ENCODE results near the gene PAX6. TPM values are rescaled to one million over a fixed set of nuclear protein-coding genes. Genes with fewer than 3 reads are reported as not detected.

The PAX6 gene
- polyA plus RNA-seq, 6 donors from 2014 or later: not detected

- Mint-ChIP-seq H3K9me3 (peaks cover 0 to 41% (median 31%) of the 10 kb centered on the region in 7 donors), H3K36me3 (peaks cover 10 to 50% of the 10 kb centered on the region in 2 donors), H3K4me1 (peaks cover 36 to 50% (median 41%) of the 10 kb centered on the region in 3 donors), H3K27me3 (peaks cover 68 to 77% (median 76%) of the 10 kb centered on the region in 3 donors), H3K4me3 (peak overlapping the region; percentile 76 to 93 (median 88)), H3K27ac (peak overlapping the region in 3 of 6 donors; percentile 77 to 90 (median 87))
- no peak for ATAC-seq (ENCODE audit: low read depth in 2 of 2)
- DNase-seq: no peak
Observed at GRCh38 chr11:31809857-31810778, 1.0 kb downstream of the PAX6 start.

DNA sequence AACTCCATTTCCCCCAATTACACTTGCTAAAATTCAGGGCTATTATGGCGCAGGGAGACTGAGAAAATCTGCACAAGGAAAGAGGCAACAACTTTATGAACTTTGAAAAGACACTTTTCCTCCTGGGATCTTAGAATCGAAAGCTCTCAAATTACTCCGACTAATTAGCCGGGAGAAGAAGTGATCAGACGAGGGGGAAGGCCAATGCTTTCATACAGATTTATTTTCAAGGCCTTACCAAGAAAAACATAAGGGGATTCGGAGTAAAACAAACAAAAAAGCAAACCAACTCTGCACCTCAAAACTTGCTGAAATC, 1.6 kb downstream of the PAX6 start:
- Mint-ChIP-seq H3K36me3 (peaks cover 10 to 51% of the 10 kb centered on the region in 2 donors), H3K27me3 (peaks cover 67 to 75% (median 75%) of the 10 kb centered on the region in 3 donors), H3K9me3 (peaks cover 0 to 42% (median 35%) of the 10 kb centered on the region in 7 donors), H3K27ac (peak overlapping the region in 3 of 6 donors; percentile 58 to 90 (median 64)), H3K4me3 (peak overlapping the region; percentile 44 to 86 (median 80)), H3K4me1 (peaks cover 36 to 48% (median 40%) of the 10 kb centered on the region in 3 donors)
- no peak for ATAC-seq (ENCODE audit: low read depth in 2 of 2)
- no peak for DNase-seq

GRCh38 chr11:31808721-31809540, 2.2 kb downstream of the PAX6 start:
- no peak for DNase-seq
- Mint-ChIP-seq H3K27ac (peak overlapping the region in 2 of 6 donors; percentile 58 to 64), H3K9me3 (peaks cover 3 to 47% (median 41%) of the 10 kb centered on the region in 7 donors), H3K4me3 (peak overlapping the region; percentile 25 to 86 (median 76)), H3K36me3 (peaks cover 10 to 56% of the 10 kb centered on the region in 2 donors), H3K27me3 (peaks cover 68 to 76% (median 76%) of the 10 kb centered on the region in 3 donors), H3K4me1 (peaks cover 42 to 49% (median 46%) of the 10 kb centered on the region in 3 donors)
- ATAC-seq (ENCODE audit: low read depth in 2 of 2): no peak

DNA sequence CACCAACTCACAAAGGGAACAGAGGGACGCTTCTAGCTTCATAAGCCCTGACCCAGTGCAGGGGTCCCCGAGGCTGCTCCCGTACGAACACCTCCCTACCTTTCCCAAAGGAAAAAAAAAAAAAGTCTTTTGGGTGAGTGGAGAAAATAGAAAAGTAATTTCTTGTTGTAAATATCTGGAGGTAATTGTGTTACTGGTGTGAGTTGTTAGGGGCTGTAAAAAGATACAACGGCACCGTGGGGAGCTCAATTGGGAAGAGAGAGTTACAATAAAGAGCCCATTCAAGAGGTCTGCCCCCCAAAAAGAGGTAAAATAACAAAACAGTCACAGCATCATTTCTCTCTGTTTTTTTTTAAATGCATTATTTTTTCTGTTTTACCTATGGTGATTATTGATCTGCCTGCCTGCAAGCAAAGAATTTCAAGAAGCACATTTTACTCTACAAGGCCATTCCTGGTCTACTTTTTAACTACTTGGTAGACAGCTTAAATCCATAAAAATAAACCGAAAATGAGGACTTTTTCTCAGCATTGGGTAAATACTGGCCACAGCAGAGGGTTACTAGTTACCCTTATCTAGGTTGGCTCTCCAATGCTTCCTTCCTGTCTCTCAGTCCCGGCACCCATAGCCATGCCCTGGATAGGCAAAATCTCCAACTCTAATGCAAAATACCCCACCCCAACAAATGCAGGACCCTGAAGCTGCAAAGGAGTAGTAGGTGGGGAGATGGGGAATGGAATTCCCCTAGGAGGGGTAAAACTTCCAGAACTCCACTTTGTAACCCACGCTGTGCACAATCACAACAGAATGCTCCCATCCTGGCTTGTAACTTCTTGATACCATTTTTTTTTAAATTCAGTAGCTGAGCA, 3.1 kb downstream of the PAX6 start:
- Mint-ChIP-seq H3K9me3 (peaks cover 12 to 54% (median 50%) of the 10 kb centered on the region in 7 donors), H3K4me1 (peaks cover 46 to 55% (median 50%) of the 10 kb centered on the region in 3 donors), H3K4me3 (peak overlapping the region in 4 of 8 donors; percentile 28 to 67 (median 38)), H3K36me3 (peaks cover 10 to 65% of the 10 kb centered on the region in 2 donors), H3K27me3 (peaks cover 71 to 85% (median 85%) of the 10 kb centered on the region in 3 donors), H3K27ac (peak overlapping the region in 4 of 6 donors; percentile 10 to 66 (median 37))
- DNase-seq (no peak), ATAC-seq (ENCODE audit: low read depth in 2 of 2) (no peak)

DNA sequence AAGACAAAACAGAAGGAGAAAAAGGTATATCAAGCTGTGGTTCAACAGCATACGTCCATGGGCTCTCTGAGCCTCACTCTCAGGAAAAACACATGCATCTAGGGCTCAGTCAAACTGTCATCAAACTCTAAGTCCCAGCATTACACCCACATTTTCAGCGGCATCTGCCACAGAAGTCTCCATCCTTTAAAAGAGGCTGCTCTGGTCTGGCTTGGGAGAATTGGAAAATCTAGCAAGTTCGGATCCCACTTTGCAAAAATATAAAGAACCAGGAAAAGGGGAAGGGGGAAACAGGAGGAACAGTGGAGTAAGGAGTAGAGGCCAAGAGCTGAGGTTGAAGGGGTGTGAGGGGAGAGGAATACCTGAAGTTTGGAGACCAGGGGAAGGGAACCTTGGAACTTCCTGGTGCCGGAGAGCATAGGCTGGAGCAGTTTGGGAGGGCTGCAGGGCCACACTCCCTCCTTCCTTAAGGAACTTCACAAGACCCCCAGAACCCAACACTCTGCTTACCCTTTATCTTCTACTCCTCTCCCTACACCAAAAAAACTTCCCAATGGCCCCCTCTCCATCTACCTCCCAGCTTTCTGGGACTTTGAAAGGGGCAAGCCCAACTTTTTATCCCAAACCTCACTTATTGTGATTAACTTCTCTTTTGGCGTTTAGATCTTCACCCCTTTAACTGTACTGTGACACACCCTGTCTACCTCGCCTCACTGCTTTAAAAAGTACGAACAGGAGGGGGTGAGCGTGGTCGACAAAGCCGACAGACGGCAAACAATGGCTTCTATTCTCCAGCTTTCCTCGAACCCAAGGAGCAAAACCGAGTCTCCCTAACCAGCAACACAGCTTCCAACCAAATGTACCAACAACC, 4.0 kb downstream of the PAX6 start:
- no peak for ATAC-seq (ENCODE audit: low read depth in 2 of 2)
- Mint-ChIP-seq H3K9me3 (peaks cover 18 to 57% (median 54%) of the 10 kb centered on the region in 7 donors), H3K27ac (peak overlapping the region in 3 of 6 donors; percentile 35 to 40 (median 35)), H3K36me3 (peaks cover 10 to 70% of the 10 kb centered on the region in 2 donors), H3K27me3 (peaks cover 74 to 87% (median 87%) of the 10 kb centered on the region in 3 donors), H3K4me1 (peaks cover 45 to 49% (median 46%) of the 10 kb centered on the region in 3 donors), H3K4me3 (peak overlapping the region in 5 of 8 donors; percentile 15 to 67 (median 37))
- no peak for DNase-seq

DNA sequence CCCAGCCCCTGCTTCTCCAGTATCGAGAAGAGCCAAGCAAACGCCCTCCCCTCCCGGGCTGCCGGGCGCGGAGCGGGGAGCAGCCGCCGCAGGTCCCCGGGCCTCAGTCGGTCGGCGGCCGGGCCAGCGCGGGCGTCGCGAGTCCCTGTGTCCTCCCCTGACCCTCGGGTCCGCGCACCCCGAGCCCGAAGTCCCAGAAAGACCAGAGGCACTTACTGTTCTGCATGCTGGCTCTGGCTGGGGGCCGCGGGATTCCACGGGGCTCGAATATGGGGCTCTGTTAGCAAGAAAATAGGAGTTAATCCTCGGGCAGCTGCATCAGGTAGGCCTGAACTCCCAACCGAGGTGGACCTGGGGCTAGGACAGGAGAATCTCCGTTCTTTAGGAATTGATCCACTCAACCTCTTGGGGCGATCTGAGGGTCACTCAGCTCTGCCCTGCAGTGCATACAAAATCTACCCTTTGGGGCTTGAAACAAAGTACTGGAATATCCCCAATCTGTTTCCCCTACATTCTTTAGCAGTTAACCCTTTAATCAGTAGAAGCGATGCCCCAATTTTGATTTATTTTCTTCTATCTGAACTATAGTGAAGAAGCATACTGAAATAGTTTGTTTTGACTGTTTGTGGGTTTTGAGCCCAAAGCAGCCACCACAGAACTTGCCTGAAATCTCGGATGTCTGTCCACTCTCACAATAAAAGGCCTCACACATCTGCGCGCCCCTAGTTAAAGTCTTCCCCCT, 4.8 kb downstream of the PAX6 start:
- DNase-seq: no peak
- Mint-ChIP-seq H3K36me3 (peaks cover 10 to 67% of the 10 kb centered on the region in 2 donors), H3K27ac (peak overlapping the region in 3 of 6 donors; percentile 35 to 40 (median 35)), H3K27me3 (peaks cover 73 to 84% (median 84%) of the 10 kb centered on the region in 3 donors), H3K4me3 (peak overlapping the region in 3 of 8 donors; percentile 0 to 67 (median 16)), H3K9me3 (peaks cover 16 to 55% (median 51%) of the 10 kb centered on the region in 7 donors), H3K4me1 (peaks cover 41 to 42% (median 41%) of the 10 kb centered on the region in 3 donors)
- no peak for ATAC-seq (ENCODE audit: low read depth in 2 of 2)

- H3K27ac Mint-ChIP-seq: peak overlapping the region in 2 of 6 donors; percentile 7 to 26
- peaks cover 73 to 84% (median 84%) of the 10 kb centered on the region in 3 donors for H3K27me3 Mint-ChIP-seq
- peak overlapping the region in 1 of 8 donors; percentile 35 for H3K4me3 Mint-ChIP-seq
- DNase-seq: no peak
- peaks cover 18 to 56% (median 51%) of the 10 kb centered on the region in 7 donors for H3K9me3 Mint-ChIP-seq
- H3K4me1 Mint-ChIP-seq: peaks cover 35 to 36% (median 35%) of the 10 kb centered on the region in 3 donors
- peaks cover 7 to 67% of the 10 kb centered on the region in 2 donors for H3K36me3 Mint-ChIP-seq
- no peak for ATAC-seq (ENCODE audit: low read depth in 2 of 2)
Observed at GRCh38 chr11:31805629-31806185, 5.4 kb downstream of the PAX6 start.

DNA sequence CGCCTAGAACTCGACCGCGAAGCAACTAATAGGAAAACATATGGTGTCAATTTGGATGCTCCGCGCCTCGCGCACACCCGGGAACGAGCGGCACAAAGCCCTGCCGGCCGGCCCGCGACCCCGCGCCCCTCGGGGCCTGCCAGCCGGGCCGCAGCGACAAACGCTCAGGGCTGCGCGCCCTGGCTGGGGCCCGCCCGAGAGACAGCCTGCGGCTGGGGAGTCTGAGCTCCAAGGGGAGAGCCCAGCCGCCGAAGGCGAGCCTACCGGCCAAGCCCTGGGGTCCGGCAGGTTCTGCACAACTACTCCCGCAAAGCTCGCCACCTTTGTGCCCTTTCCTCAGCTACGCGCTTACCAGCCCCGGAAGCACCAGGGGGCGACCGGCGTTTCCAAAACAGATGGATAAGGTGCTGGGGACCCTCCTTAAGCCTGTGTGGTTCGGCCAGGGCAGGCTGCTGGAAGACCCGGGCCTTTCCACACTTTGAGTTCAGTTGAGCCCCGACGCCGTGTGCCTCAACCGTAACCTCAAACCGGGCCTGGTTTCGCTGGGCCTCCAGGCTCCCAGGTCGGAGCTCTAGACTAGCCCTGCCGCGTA, 6.0 kb downstream of the PAX6 start:
- Mint-ChIP-seq H3K27me3 (peaks cover 76 to 87% (median 86%) of the 10 kb centered on the region in 3 donors), H3K4me1 (peaks cover 35 to 37% (median 36%) of the 10 kb centered on the region in 3 donors), H3K36me3 (peaks cover 11 to 71% of the 10 kb centered on the region in 2 donors), H3K9me3 (peaks cover 21 to 58% (median 55%) of the 10 kb centered on the region in 7 donors), H3K27ac (peak overlapping the region in 4 of 6 donors; percentile 13 to 97 (median 91)), H3K4me3 (peak overlapping the region in 6 of 8 donors; percentile 30 to 77 (median 74))
- DNase-seq: no peak
- ATAC-seq (ENCODE audit: low read depth in 2 of 2): no peak

DNA sequence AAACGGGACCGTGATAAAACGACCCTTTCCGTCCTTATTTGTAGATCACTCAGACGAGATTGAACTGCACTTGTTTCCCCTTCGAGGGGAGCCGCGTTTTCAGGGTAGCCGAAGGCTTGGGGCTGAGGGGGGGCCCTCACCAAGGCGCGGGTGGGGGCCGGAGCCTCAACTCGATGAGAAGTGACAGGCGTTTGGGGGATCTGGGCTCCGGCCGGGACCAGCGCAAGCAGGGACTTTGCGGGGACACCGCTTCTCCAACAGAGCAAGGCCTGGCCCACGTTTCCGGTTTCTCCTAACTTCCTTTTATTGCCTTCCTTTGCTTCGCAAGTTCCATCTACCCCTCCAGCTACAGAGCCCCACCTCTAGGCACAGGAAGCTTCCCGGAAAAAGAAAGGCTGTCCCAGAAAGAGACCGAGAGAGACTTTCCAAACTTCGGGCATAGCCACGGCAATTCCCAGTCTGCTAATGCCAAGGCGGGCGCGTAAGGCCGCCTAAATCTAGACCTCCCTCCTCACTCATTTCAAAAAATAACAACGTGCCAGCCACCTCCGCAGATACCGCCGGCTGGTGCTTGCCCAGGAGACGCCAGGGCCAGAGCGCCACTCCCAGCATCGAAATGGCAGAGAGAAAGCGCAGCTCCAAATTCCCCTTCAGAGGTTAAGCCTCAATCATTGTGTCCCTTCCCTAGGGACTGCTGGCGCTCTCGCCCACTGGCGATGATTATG, 6.6 kb downstream of the PAX6 start:
- peaks cover 21 to 61% (median 55%) of the 10 kb centered on the region in 7 donors for H3K9me3 Mint-ChIP-seq
- DNase-seq: no peak
- peak overlapping the region in 6 of 8 donors; percentile 30 to 83 (median 74) for H3K4me3 Mint-ChIP-seq
- peaks cover 36 to 39% (median 36%) of the 10 kb centered on the region in 3 donors for H3K4me1 Mint-ChIP-seq
- H3K36me3 Mint-ChIP-seq: peaks cover 12 to 73% of the 10 kb centered on the region in 2 donors
- peaks cover 76 to 90% (median 87%) of the 10 kb centered on the region in 3 donors for H3K27me3 Mint-ChIP-seq
- H3K27ac Mint-ChIP-seq: peak overlapping the region in 5 of 6 donors; percentile 13 to 97 (median 91)
- ATAC-seq (ENCODE audit: low read depth in 2 of 2): no peak
